Mesendoderm (in vitro differentiated cells): ENCODE results near the gene GPR17.

ENCODE experiments used
- DNase-seq: peaks from one replicate; pipeline ENCODE4 v3.0.0; 2013
- H2AK5ac ChIP-seq: 2 replicates; pipeline ENCODE4 v1.6.1; 2013; ENCODE audit warnings: low read length, inconsistent platforms
- H2BK120ac ChIP-seq: 2 replicates; pipeline ENCODE4 v1.6.1; 2013; ENCODE audit warnings: low read depth, mild to moderate bottlenecking, low read length, moderate library complexity, mixed read lengths
- H2BK15ac ChIP-seq: replicated peaks from 2 replicates; pipeline ENCODE4 v1.6.1; 2013; ENCODE audit warnings: low read depth, mild to moderate bottlenecking, moderate library complexity
- H2BK5ac ChIP-seq: 2 replicates; pipeline ENCODE4 v1.6.1; 2013; ENCODE audit warnings: low read length, inconsistent platforms
- H3K18ac ChIP-seq: 2 replicates; pipeline ENCODE4 v1.6.1; 2013; ENCODE audit warnings: mild to moderate bottlenecking, low read length, mixed read lengths
- H3K23ac ChIP-seq: one replicate; pipeline ENCODE4 v1.6.1; 2013; ENCODE audit warnings: low read length
- H3K27ac ChIP-seq: 2 replicates; pipeline ENCODE4 v1.5.1; 2013; ENCODE audit warnings: low read depth, mild to moderate bottlenecking, inconsistent platforms, low read length, moderate library complexity
- H3K27me3 ChIP-seq: 2 replicates; pipeline ENCODE4 v1.6.1; 2013; ENCODE audit warnings: low read length, control low read depth, mild to moderate bottlenecking, inconsistent platforms; ENCODE audit not compliant: insufficient read depth, poor library complexity
- H3K36me3 ChIP-seq: 2 replicates; pipeline ENCODE4 v1.6.1; 2013; ENCODE audit warnings: low read length, inconsistent platforms; ENCODE audit not compliant: control insufficient read depth, insufficient read depth
- H3K4ac ChIP-seq: one replicate; pipeline ENCODE4 v1.6.1; 2013; ENCODE audit warnings: low read depth, mild to moderate bottlenecking, low read length, moderate library complexity
- H3K4me1 ChIP-seq: 2 replicates; pipeline ENCODE4 v1.6.1; 2013; ENCODE audit warnings: low read depth, low read length, inconsistent platforms; ENCODE audit not compliant: control insufficient read depth
- H3K4me2 ChIP-seq: 2 replicates; pipeline ENCODE4 v1.6.1; 2013; ENCODE audit warnings: low read length
- H3K4me3 ChIP-seq: 2 replicates; pipeline ENCODE4 v1.5.1; 2013; ENCODE audit warnings: mild to moderate bottlenecking, low read length
- H3K56ac ChIP-seq: one replicate; pipeline ENCODE4 v1.6.1; 2013; ENCODE audit warnings: low read length
- H3K79me1 ChIP-seq: 2 replicates; pipeline ENCODE4 v1.6.1; 2013; ENCODE audit warnings: low read length, inconsistent platforms
- H3K79me2 ChIP-seq: 2 replicates; pipeline ENCODE4 v1.6.1; 2013; ENCODE audit warnings: mild to moderate bottlenecking, low read length; ENCODE audit not compliant: control insufficient read depth, insufficient read depth
- H3K9ac ChIP-seq: 2 replicates; pipeline ENCODE4 v1.6.1; 2013; ENCODE audit warnings: low read length, inconsistent platforms
- H4K5ac ChIP-seq: one replicate; pipeline ENCODE4 v1.6.1; 2013; ENCODE audit warnings: low read length
- H4K8ac ChIP-seq: one replicate; pipeline ENCODE4 v1.6.1; 2013; ENCODE audit warnings: low read depth, mild to moderate bottlenecking, control low read depth, low read length, moderate library complexity
- WGBS: extraction: QIAGEN DNeasy Blood & Tissue Kit; methylation state at CpG from one replicate; pipeline ENCODE4 v1.1.7; 2013; ENCODE audit warnings: low lambda C conversion rate, missing lambda C conversion rate; ENCODE audit not compliant: insufficient coverage; ENCODE audit errors: extremely low coverage; 5-methylcytosine and 5-hydroxymethylcytosine counted together

Gene GPR17

GRCh38 chr2:127641846-127642507 lies 4.0 kb upstream of the GPR17 start:
- Histone ChIP-seq H3K27me3 (no peaks in the 10 kb centered on the region), H4K8ac (no peak overlapping the region), H3K4me1 (peaks cover 10% of the 10 kb centered on the region), H3K79me1 (no peaks in the 10 kb centered on the region), H3K56ac (no peak overlapping the region), H3K9ac (no peak overlapping the region), H4K5ac (no peak overlapping the region), H3K27ac (no peak overlapping the region), H3K79me2 (no peaks in the 10 kb centered on the region), H3K36me3 (no peaks in the 10 kb centered on the region), H3K4ac (no peak overlapping the region), H3K4me2 (no peak overlapping the region), H3K4me3 (no peak overlapping the region), H2BK5ac (no peak overlapping the region), H2BK15ac (no peak overlapping the region), H3K23ac (no peak overlapping the region), H3K18ac (no peak overlapping the region), H2BK120ac (no peak overlapping the region), H2AK5ac (no peak overlapping the region)
- DNase-seq: no peak
- WGBS: no CpG with 5 or more reads among the region's 25 CpGs

- H3K23ac ChIP-seq: no peak overlapping the region
- no peak overlapping the region for H3K27ac ChIP-seq
- no CpG with 5 or more reads among the region's 17 CpGs for WGBS
Observed at GRCh38 chr2:127642706-127643438, 3.1 kb upstream of the GPR17 start.

GRCh38 chr2:127643439-127644065 lies 2.4 kb upstream of the GPR17 start:
- H3K79me1 ChIP-seq: no peaks in the 10 kb centered on the region
- H3K27me3 ChIP-seq: no peaks in the 10 kb centered on the region
- H3K27ac ChIP-seq: no peak overlapping the region
- H2AK5ac ChIP-seq: no peak overlapping the region
- no peaks in the 10 kb centered on the region for H3K36me3 ChIP-seq
- no peak overlapping the region for H3K56ac ChIP-seq
- no peak overlapping the region for H3K4me2 ChIP-seq
- peaks cover 2% of the 10 kb centered on the region for H3K4me1 ChIP-seq
- no peak overlapping the region for H2BK15ac ChIP-seq
- H3K4ac ChIP-seq: no peak overlapping the region
- no peak overlapping the region for H2BK5ac ChIP-seq
- no peak overlapping the region for H2BK120ac ChIP-seq
- DNase-seq: no peak
- no peak overlapping the region for H3K23ac ChIP-seq
- WGBS: no CpG with 5 or more reads among the region's 15 CpGs
- no peak overlapping the region for H4K5ac ChIP-seq
- H3K18ac ChIP-seq: no peak overlapping the region
- no peak overlapping the region for H4K8ac ChIP-seq
- H3K4me3 ChIP-seq: no peak overlapping the region
- H3K9ac ChIP-seq: no peak overlapping the region
- no peaks in the 10 kb centered on the region for H3K79me2 ChIP-seq

More at GRCh38 chr2:127642706-127643438, 3.1 kb upstream of the GPR17 start:
- H2BK15ac ChIP-seq: no peak overlapping the region
- no peak overlapping the region for H2BK120ac ChIP-seq
- H3K4ac ChIP-seq: no peak overlapping the region
- no peaks in the 10 kb centered on the region for H3K79me1 ChIP-seq
- H3K9ac ChIP-seq: no peak overlapping the region
- no peak overlapping the region for H2AK5ac ChIP-seq
- no peak overlapping the region for H3K18ac ChIP-seq
- no peak overlapping the region for H4K5ac ChIP-seq
- H3K56ac ChIP-seq: no peak overlapping the region
- DNase-seq: no peak
- H3K4me3 ChIP-seq: no peak overlapping the region
- no peaks in the 10 kb centered on the region for H3K36me3 ChIP-seq
- H3K4me1 ChIP-seq: peaks cover 6% of the 10 kb centered on the region
- H3K27me3 ChIP-seq: no peaks in the 10 kb centered on the region
- no peaks in the 10 kb centered on the region for H3K79me2 ChIP-seq
- H2BK5ac ChIP-seq: no peak overlapping the region
- H4K8ac ChIP-seq: no peak overlapping the region
- no peak overlapping the region for H3K4me2 ChIP-seq

GRCh38 chr2:127644066-127645025 lies 1.6 kb upstream of the GPR17 start:
- Histone ChIP-seq H3K23ac (no peak overlapping the region), H3K4me3 (no peak overlapping the region), H4K8ac (no peak overlapping the region), H3K4me2 (no peak overlapping the region), H4K5ac (no peak overlapping the region), H3K18ac (no peak overlapping the region), H3K4me1 (no peaks in the 10 kb centered on the region), H3K79me2 (no peaks in the 10 kb centered on the region), H3K9ac (no peak overlapping the region), H3K79me1 (no peaks in the 10 kb centered on the region), H3K56ac (no peak overlapping the region), H3K36me3 (no peaks in the 10 kb centered on the region), H2AK5ac (no peak overlapping the region), H3K27me3 (no peaks in the 10 kb centered on the region), H3K4ac (no peak overlapping the region), H2BK5ac (no peak overlapping the region), H2BK120ac (no peak overlapping the region), H2BK15ac (no peak overlapping the region), H3K27ac (no peak overlapping the region)
- no CpG with 5 or more reads among the region's 19 CpGs for WGBS
- peak; percentile 31 for DNase-seq

GRCh38 chr2:127645026-127645394 lies 943 bp upstream of the GPR17 start:
- no peaks in the 10 kb centered on the region for H3K27me3 ChIP-seq
- no peak overlapping the region for H4K8ac ChIP-seq
- no peaks in the 10 kb centered on the region for H3K79me2 ChIP-seq
- H3K23ac ChIP-seq: no peak overlapping the region
- DNase-seq: no peak
- no peak overlapping the region for H2BK120ac ChIP-seq
- no peaks in the 10 kb centered on the region for H3K36me3 ChIP-seq
- H2BK5ac ChIP-seq: no peak overlapping the region
- H3K79me1 ChIP-seq: no peaks in the 10 kb centered on the region
- no peak overlapping the region for H3K4me2 ChIP-seq
- H3K27ac ChIP-seq: no peak overlapping the region
- H3K9ac ChIP-seq: no peak overlapping the region
- no peak overlapping the region for H3K4me3 ChIP-seq
- WGBS: no CpG with 5 or more reads among the region's 1 CpG
- no peak overlapping the region for H3K56ac ChIP-seq
- no peak overlapping the region for H4K5ac ChIP-seq
- no peak overlapping the region for H3K4ac ChIP-seq
- H2BK15ac ChIP-seq: no peak overlapping the region
- no peaks in the 10 kb centered on the region for H3K4me1 ChIP-seq
- H2AK5ac ChIP-seq: no peak overlapping the region
- H3K18ac ChIP-seq: no peak overlapping the region
